Measurements from ENCODE around the gene GBP3.
"Not testable (repeated sequence)": the region's sequence is repeated elsewhere in the genome, so short reads cannot be mapped to it uniquely, and the experiment has no call there.

The GBP3 gene

GRCh38 chr1:89047734-89048133 is 25.1 kb upstream of the GBP3 start:
- no peak overlapping the region for H3K4me3 Mint-ChIP-seq
- H3K36me3 Mint-ChIP-seq (ENCODE audit: low read depth) = peaks cover 52% of the 10 kb centered on the region
- H3K9me3 Mint-ChIP-seq = peaks cover 3% of the 10 kb centered on the region
- H3K27ac Mint-ChIP-seq = no peak overlapping the region
- H3K4me1 Mint-ChIP-seq (ENCODE audit: low read depth) = no peaks in the 10 kb centered on the region
- no peaks in the 10 kb centered on the region for H3K27me3 Mint-ChIP-seq

- H3K36me3 Mint-ChIP-seq (ENCODE audit: low read depth) = peaks cover 44% of the 10 kb centered on the region
- H3K27me3 Mint-ChIP-seq; H3K27ac Mint-ChIP-seq; H3K9me3 Mint-ChIP-seq; H3K4me1 Mint-ChIP-seq (ENCODE audit: low read depth); H3K4me3 Mint-ChIP-seq: not testable (repeated sequence)
Measured at GRCh38 chr1:89046318-89047183, 23.9 kb upstream of the GBP3 start.

- peaks cover 20% of the 10 kb centered on the region for H3K4me1 Mint-ChIP-seq (ENCODE audit: low read depth)
- H3K27ac Mint-ChIP-seq = no peak overlapping the region
- no peaks in the 10 kb centered on the region for H3K27me3 Mint-ChIP-seq
- H3K9me3 Mint-ChIP-seq = peaks cover 8% of the 10 kb centered on the region
- H3K4me3 Mint-ChIP-seq = no peak overlapping the region
- H3K36me3 Mint-ChIP-seq (ENCODE audit: low read depth) = peaks cover 36% of the 10 kb centered on the region
Measured at GRCh38 chr1:89044970-89045721, 22.5 kb upstream of the GBP3 start.

GRCh38 chr1:89043940-89044339 is 21.3 kb upstream of the GBP3 start:
- peaks cover 8% of the 10 kb centered on the region for H3K9me3 Mint-ChIP-seq
- peaks cover 2% of the 10 kb centered on the region for H3K27me3 Mint-ChIP-seq
- no peak overlapping the region for H3K4me3 Mint-ChIP-seq
- H3K36me3 Mint-ChIP-seq (ENCODE audit: low read depth) = peaks cover 30% of the 10 kb centered on the region
- peaks cover 32% of the 10 kb centered on the region for H3K4me1 Mint-ChIP-seq (ENCODE audit: low read depth)
- no peak overlapping the region for H3K27ac Mint-ChIP-seq

- H3K9me3 Mint-ChIP-seq = peaks cover 8% of the 10 kb centered on the region
- H3K27ac Mint-ChIP-seq = no peak overlapping the region
- H3K27me3 Mint-ChIP-seq = peaks cover 3% of the 10 kb centered on the region
- H3K4me1 Mint-ChIP-seq (ENCODE audit: low read depth) = peaks cover 34% of the 10 kb centered on the region
- H3K4me3 Mint-ChIP-seq = no peak overlapping the region
- peaks cover 17% of the 10 kb centered on the region for H3K36me3 Mint-ChIP-seq (ENCODE audit: low read depth)
Measured at GRCh38 chr1:89042491-89042890, 19.8 kb upstream of the GBP3 start.

GRCh38 chr1:89041721-89042120 is 19.1 kb upstream of the GBP3 start:
- Mint-ChIP-seq H3K36me3 (ENCODE audit: low read depth) (peaks cover 17% of the 10 kb centered on the region), H3K9me3 (peaks cover 8% of the 10 kb centered on the region), H3K4me1 (ENCODE audit: low read depth) (peaks cover 39% of the 10 kb centered on the region), H3K27ac (peak overlapping the region; percentile 80), H3K4me3 (peak overlapping the region; percentile 54), H3K27me3 (peaks cover 3% of the 10 kb centered on the region)

- Mint-ChIP-seq H3K27me3 (peaks cover 3% of the 10 kb centered on the region), H3K4me3 (peak overlapping the region; percentile 54), H3K27ac (peak overlapping the region; percentile 80), H3K36me3 (ENCODE audit: low read depth) (peaks cover 17% of the 10 kb centered on the region), H3K4me1 (ENCODE audit: low read depth) (peaks cover 39% of the 10 kb centered on the region), H3K9me3 (peaks cover 8% of the 10 kb centered on the region)
Measured at GRCh38 chr1:89041119-89041641, 18.5 kb upstream of the GBP3 start.

- H3K27ac Mint-ChIP-seq = peak overlapping the region; percentile 73
- no peak overlapping the region for H3K4me3 Mint-ChIP-seq
- H3K4me1 Mint-ChIP-seq (ENCODE audit: low read depth) = peaks cover 42% of the 10 kb centered on the region
Measured at GRCh38 chr1:89040315-89040626, 17.6 kb upstream of the GBP3 start.

GRCh38 chr1:89037186-89037585 is 14.5 kb upstream of the GBP3 start:
- Mint-ChIP-seq H3K9me3 (peaks cover 13% of the 10 kb centered on the region), H3K27me3 (peaks cover 3% of the 10 kb centered on the region), H3K4me3 (no peak overlapping the region), H3K36me3 (ENCODE audit: low read depth) (peaks cover 16% of the 10 kb centered on the region), H3K27ac (no peak overlapping the region), H3K4me1 (ENCODE audit: low read depth) (peaks cover 66% of the 10 kb centered on the region)

More at GRCh38 chr1:89040315-89040626, 17.6 kb upstream of the GBP3 start:
- H3K27me3 Mint-ChIP-seq = peaks cover 3% of the 10 kb centered on the region
- peaks cover 17% of the 10 kb centered on the region for H3K36me3 Mint-ChIP-seq (ENCODE audit: low read depth)
- peaks cover 8% of the 10 kb centered on the region for H3K9me3 Mint-ChIP-seq

- Mint-ChIP-seq H3K36me3 (ENCODE audit: low read depth) (peaks cover 25% of the 10 kb centered on the region), H3K4me3 (no peak overlapping the region), H3K4me1 (ENCODE audit: low read depth) (peaks cover 45% of the 10 kb centered on the region), H3K9me3 (peaks cover 28% of the 10 kb centered on the region), H3K27ac (no peak overlapping the region), H3K27me3 (peaks cover 3% of the 10 kb centered on the region)
Measured at GRCh38 chr1:89035080-89035479, 12.4 kb upstream of the GBP3 start.

GRCh38 chr1:89034004-89034403 is 11.3 kb upstream of the GBP3 start:
- H3K27me3 Mint-ChIP-seq, H3K4me3 Mint-ChIP-seq, H3K27ac Mint-ChIP-seq: not testable (repeated sequence)
- H3K9me3 Mint-ChIP-seq = peaks cover 28% of the 10 kb centered on the region
- peaks cover 44% of the 10 kb centered on the region for H3K4me1 Mint-ChIP-seq (ENCODE audit: low read depth)
- H3K36me3 Mint-ChIP-seq (ENCODE audit: low read depth) = peaks cover 22% of the 10 kb centered on the region

- not testable (repeated sequence) for H3K27me3 Mint-ChIP-seq
- Mint-ChIP-seq H3K4me1 (ENCODE audit: low read depth) (peaks cover 41% of the 10 kb centered on the region), H3K27ac (peak overlapping the region; percentile 46), H3K4me3 (peak overlapping the region; percentile 8), H3K36me3 (ENCODE audit: low read depth) (peaks cover 30% of the 10 kb centered on the region), H3K9me3 (peaks cover 37% of the 10 kb centered on the region)
Measured at GRCh38 chr1:89029051-89029450, 6.4 kb upstream of the GBP3 start.

GRCh38 chr1:89025928-89026327 is 3.3 kb upstream of the GBP3 start:
- H3K4me1 Mint-ChIP-seq (ENCODE audit: low read depth) = peaks cover 55% of the 10 kb centered on the region
- H3K27ac Mint-ChIP-seq = no peak overlapping the region
- H3K4me3 Mint-ChIP-seq = no peak overlapping the region
- H3K27me3 Mint-ChIP-seq = no peaks in the 10 kb centered on the region
- H3K9me3 Mint-ChIP-seq = peaks cover 17% of the 10 kb centered on the region
- H3K36me3 Mint-ChIP-seq (ENCODE audit: low read depth) = peaks cover 15% of the 10 kb centered on the region

- Mint-ChIP-seq H3K27ac (peak overlapping the region; percentile 92), H3K4me3 (peak overlapping the region; percentile 93), H3K36me3 (ENCODE audit: low read depth) (peaks cover 32% of the 10 kb centered on the region), H3K9me3 (peaks cover 9% of the 10 kb centered on the region), H3K4me1 (ENCODE audit: low read depth) (peaks cover 62% of the 10 kb centered on the region), H3K27me3 (no peaks in the 10 kb centered on the region)
Measured at GRCh38 chr1:89023026-89023425, 360 bp upstream of the GBP3 start.

GRCh38 chr1:89018318-89018717 is 4.3 kb downstream of the GBP3 start:
- not testable (repeated sequence) for H3K27ac Mint-ChIP-seq, H3K27me3 Mint-ChIP-seq, H3K9me3 Mint-ChIP-seq, H3K4me3 Mint-ChIP-seq
- Mint-ChIP-seq H3K4me1 (ENCODE audit: low read depth) (peaks cover 63% of the 10 kb centered on the region), H3K36me3 (ENCODE audit: low read depth) (peaks cover 63% of the 10 kb centered on the region)

Data from stimulated activated naive CD8-positive, alpha-beta T cell treated with anti-CD3 and anti-CD28 coated beads, Interleukin-15, Interleukin-2, amounts not matched to agents 100 ng/mL and 50 ng/mL, for 24 hours (primary cell).